Fibroblast of the conjunctiva (primary cell): Measurements from ENCODE around the gene PDRG1.

Experiments
- DNase-seq: peaks from one replicate; pipeline ENCODE4 v3.0.0-alpha.2; 2010; ENCODE audit warnings: low read depth

PDRG1 gene

GRCh38 chr20:31951530-31952453 lies at the start of gene PDRG1:
Gene PDRG1 (minus strand): TSS chr20:31952046. CDS start chr20:31951961, 85 bp downstream.
- DNase-seq: peak; percentile 94

DNA sequence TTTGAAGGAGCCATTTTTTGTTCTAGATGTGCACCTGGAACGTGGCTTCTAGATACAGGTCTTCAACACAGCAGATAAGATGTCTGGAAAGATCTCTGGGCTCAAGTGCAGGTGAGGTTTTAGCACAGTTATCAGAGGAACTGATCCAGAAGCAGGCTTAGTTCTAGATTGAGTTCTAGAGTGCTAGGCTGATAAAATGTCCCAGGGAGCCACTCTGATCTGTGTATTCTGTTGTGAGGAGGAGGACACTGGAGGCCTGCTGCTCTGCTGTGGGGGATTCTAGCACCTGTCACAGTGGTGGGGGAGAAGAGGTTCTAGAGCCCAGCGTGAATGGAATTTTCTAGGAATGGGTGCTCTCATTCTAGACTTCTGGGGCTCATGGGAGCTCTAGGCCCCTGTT lies 46.4 kb upstream of the PDRG1 start:
- DNase-seq: no peak

DNA sequence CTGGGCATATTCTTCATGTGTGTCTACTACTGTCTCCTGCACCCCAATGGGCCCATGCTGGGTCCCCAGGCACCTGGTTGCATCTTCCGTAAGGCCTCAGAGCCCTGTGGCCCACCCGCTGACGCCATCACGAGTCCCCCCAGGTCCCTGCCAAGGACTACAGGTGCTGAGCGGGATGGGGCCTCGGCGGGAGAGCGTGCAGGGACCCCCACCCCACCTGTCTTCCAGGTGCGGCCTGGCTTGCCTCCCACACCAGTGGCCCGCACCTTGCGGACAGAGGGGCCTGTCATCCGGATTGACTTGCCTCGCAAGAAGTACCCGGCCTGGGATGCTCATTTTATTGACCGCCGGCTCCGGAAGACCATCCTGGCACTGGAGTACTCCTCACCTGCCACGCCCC lies 45.1 kb upstream of the PDRG1 start:
- DNase-seq: no peak

DNA sequence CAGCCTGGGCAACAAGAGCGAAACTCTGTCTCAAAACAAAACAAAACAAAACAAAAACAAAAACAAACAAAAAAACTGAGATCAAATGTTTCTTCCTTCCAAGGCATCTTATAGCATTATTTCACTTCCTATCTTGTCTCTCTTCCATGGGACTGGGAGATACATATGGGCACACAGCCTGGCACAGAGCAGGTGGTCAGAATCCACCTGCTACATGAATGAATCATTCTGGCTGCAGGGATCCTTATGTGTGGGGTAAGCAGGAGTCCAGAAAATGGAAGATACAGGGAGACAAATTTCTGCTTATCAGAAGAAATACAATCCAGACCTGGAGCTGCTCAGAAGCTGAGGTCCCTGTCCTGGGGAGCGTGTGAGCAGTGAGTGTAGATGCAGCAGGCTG lies 40.2 kb upstream of the PDRG1 start:
- no peak for DNase-seq

DNA sequence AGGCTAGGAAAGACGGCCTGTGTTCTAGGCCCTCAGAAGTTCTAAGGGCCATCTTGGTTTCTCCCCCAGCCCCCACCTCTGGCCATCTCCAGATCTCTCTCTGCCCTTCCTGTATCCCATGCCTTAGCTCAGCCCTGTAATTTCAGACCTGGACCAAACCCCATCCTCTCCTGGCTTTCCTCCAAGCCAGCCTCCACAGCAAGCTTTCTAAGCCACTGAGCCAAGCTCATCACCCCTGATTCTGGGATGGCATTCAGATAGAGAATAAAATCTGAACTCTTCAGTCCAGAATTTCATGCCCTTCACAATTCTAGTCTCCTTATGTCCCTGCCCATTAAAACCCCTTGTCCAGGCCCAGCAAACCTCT lies 39.5 kb upstream of the PDRG1 start:
- DNase-seq: no peak

DNA sequence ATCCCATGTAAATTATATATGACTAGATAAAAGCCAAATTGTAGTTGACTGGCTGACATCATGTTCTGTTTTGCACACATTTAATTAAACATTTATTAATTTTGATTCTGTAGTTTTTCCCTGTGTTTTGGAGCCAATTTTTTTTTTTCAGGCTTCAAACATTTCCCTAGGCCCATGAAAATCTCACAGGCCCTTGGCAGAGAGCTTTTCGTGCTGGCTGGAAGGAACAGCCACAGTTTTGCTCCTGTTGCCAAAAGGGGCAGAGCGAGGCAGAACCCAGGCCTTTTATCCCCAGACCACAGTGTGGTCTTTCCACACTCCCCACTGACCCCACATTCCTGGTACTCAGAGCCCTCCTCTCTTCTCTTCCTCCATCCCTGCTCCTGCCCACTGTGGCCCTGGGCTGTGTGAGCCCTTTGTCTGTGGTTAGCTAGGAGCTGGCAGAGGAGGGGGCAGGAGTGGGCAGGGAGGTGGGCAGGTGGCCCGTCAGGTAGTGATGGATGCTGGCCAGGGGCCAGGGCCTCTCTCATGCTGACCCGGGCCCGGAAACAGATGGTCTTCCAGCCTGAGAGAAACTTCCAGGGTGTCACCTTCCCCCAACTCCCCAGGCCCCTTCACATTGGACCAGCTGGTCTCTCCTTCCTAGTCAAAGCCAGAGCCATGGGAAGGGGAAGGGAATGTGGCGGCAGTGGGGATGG lies 38.9 kb upstream of the PDRG1 start:
- no peak for DNase-seq

DNA sequence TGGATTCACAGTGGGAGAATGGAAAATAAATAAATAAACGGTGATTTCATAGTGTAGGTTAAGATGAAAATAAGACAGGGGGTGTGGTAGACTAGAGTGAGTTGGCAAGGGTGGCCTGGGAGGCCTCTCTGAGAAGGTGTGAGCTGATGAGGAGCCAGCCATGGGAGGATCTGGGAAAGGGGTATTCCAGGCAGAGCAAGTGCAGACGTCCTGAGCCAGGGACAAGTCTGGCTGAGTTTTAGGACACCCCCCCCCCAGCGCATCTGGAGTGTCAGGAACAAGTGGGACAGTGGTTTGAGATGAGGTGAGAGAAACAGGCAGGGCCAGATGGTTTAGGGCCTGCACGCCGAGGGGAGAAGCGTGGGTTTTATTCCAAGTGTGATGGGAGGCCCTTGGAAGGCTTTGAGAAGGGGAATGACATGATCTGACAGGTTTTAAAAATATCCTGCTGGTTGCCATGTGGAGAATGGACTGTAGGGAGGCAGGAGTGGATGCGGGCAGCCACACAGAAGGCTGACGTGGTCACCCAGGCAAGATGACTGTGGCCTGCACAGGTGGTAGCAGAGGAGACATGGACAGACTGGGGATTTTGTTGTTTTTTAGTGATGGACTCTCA lies 37.3 kb upstream of the PDRG1 start:
- DNase-seq: no peak

- no peak for DNase-seq
Measured at GRCh38 chr20:31988430-31989015, 36.7 kb upstream of the PDRG1 start.

DNA sequence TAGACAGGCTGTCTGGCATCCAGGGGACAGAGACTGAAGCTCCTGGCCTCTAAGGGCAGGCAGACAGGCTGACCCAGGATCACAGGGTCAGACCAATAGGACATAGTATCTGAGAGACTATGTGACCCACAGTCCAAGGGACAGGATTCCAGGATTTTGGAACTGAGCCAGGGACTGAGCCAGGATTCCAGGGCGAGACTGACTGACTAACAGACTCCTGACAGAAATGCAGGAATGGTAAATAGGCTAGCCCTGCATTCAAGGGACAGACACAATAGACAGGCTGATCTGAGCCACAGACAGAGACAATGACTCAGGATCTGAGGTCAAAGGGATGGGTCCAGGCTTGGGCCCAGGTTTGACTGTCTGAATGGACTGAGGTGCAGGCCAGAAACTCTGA lies 35.9 kb upstream of the PDRG1 start:
- no peak for DNase-seq

GRCh38 chr20:31984981-31985471 lies 33.2 kb upstream of the PDRG1 start:
- DNase-seq: no peak

DNA sequence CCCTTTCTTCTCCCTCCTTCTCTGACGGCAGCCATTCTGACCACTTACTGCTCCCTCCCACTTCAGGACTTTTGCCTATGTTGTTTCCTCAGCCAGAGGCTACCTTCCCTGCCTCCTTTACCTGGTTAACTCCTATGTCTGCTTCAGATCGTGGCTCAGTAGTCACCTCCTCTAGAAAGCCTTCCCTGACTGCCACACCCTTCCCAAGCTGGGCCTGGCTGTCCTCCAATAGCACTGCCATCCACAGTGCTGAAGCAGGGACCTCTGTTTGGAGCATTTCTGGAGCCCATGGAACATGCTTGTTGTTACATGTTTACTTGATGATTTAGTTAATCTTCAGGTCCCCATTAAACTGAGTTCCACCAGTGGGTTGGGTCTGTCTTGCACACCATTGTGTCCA lies 29.9 kb upstream of the PDRG1 start:
- DNase-seq: no peak

DNA sequence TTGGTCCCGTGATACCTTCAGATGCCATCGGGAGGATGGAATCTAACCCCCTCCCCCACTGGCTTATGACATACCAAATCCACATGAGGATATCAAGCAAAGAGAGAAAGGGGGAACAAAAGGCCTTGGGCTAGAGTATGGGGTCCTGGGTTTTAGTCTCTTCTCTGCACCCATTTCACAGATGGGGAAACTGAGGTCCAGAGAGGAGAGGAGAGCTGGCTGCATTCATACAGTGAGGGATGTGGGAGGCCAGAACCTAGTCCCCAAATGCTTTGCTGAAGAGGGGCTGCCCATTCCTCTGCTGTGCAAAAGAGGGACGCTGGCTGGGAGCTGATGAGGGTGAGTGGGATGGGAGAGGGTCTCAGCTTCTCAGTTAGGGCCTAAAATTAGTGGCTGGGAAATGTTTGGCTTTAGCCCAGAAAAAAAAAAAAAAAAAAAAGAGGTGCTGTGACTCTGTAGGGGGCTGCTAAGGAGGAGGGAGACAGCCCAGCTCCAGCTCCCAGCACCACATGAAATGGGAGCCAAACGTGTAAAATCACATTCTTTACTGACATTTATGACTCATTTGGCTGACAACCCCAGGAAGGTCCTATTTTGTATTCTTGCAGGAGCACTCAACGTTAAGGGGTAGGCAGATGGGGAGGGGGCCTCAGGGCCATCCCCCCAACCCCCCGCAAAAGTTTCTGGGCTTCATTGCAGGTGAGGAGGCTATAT lies 28.0 kb upstream of the PDRG1 start:
- no peak for DNase-seq

DNA sequence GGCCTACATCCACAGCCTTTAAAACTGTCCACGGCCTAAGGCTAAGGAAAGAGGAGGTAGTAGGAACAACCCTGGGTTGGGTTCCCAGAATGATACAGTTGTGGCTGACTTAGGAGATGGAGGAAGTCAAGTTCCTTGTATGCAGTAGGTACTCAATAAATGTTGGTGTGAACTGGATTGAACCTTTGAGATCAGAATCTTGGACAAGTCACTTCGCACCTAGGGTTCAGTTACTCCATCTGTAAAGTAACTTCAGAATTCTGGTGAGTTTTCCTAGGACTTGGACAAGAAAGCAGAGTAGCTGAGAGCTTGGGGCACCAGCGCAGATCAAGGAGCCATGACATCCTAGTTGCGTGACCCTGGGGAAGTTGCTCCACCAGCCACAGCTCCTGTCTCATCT lies 25.2 kb upstream of the PDRG1 start:
- no peak for DNase-seq

- no peak for DNase-seq
Measured at GRCh38 chr20:31975874-31976273, 24.0 kb upstream of the PDRG1 start.

DNA sequence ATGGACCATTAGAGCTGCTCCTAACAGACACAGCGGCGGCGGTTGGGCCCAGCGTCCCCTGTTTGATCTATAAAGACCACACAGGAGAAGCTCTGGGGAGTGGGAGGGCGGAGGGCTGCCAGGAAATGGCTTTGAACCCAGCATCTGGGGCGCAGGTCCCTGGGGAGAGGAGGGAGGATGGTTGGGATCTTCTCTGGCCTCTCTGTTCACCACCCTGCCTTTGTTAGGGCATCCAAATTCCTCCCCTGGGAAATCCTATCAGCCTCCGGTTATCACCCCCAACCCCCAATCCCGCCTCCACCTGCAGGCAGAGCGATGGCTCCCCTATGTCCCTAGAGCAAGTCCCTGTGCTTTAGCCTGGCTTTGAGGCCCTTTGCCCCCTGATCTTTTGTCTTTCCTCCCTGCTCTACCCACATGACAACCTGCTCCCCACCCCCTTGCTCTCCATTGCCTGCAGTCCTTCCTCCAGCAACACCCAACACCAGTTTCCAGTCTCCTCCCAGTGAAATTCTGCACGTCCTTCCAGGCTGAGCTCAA lies 23.2 kb upstream of the PDRG1 start:
- no peak for DNase-seq

GRCh38 chr20:31974296-31974695 lies 22.4 kb upstream of the PDRG1 start:
- no peak for DNase-seq

GRCh38 chr20:31972471-31973021 lies 20.7 kb upstream of the PDRG1 start:
- DNase-seq: no peak

DNA sequence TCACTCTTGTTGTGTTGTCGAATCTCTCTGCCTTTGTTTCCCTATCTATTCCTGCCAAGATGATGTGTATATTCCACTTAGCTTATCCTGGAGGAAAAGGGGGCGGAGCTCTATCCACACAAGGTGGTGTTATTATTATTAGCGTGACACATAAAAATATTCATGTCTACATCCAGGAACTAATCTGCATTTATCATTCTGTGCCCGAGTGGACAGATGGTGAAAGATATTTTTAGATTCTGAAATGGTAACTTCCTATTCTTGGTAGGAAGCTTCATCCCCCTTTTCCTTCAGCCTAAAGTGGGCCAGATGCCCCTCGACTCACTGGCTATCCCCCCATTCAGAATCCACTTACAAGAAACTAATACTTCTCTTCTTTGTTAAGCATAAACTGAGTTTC lies 18.1 kb upstream of the PDRG1 start:
- DNase-seq: no peak

DNA sequence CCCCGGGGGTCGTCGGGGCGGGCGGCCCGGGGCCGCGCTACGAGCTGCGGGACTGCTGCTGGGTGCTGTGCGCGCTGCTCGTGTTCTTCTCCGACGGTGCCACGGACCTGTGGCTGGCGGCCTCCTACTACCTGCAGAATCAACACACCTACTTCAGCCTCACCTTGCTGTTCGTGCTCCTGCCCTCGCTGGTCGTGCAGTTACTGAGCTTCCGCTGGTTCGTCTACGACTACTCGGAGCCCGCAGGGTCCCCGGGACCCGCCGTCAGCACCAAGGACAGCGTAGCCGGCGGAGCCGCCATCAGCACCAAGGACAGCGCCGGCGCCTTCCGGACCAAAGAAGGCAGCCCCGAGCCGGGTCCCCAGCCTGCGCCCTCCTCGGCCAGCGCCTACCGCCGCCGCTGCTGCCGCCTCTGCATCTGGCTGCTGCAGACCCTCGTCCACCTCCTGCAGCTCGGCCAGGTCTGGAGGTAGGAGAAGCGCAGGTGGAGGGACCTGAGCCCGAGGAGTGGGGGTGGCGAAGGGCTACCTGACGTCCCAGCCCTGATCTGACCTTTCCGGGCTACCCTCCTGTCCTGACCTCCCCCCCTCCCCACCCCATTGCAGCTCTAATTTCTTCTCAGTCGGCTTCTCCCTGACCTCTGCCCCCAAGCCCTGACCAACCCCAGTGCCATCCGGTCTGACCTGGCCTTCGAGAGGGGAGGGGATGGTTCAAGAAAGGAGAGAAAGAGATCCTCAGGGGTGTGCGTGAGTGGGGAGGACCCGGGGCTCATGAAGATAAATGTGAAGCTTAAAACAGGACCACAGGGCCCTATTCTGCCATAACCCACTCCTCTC lies 16.7 kb upstream of the PDRG1 start:
- peak; percentile 13 for DNase-seq

- DNase-seq: no peak
Measured at GRCh38 chr20:31967830-31968249, 16.0 kb upstream of the PDRG1 start, which contains the start of gene XKR7. Gene XKR7 (plus strand): TSS chr20:31968151. CDS start chr20:31968176, 25 bp downstream.
